ENCODE measurements around the gene RIMBP2.
"Not testable (repeated sequence)": the region's sequence is repeated elsewhere in the genome, so short reads cannot be mapped to it uniquely, and the experiment has no call there.

The RIMBP2 gene

GRCh38 chr12:130658145-130658911, 57.8 kb downstream of the RIMBP2 start:
- no peak for DNase-seq (ENCODE audit: low read depth)

- no peak for DNase-seq (ENCODE audit: low read depth)
Observed at GRCh38 chr12:130656411-130656810, 59.7 kb downstream of the RIMBP2 start.

- no peak for DNase-seq (ENCODE audit: low read depth)
Observed at GRCh38 chr12:130655881-130656280, 60.2 kb downstream of the RIMBP2 start.

- DNase-seq (ENCODE audit: low read depth): no peak
Observed at GRCh38 chr12:130655010-130655409, 61.1 kb downstream of the RIMBP2 start.

GRCh38 chr12:130651188-130651959, 64.7 kb downstream of the RIMBP2 start:
- DNase-seq (ENCODE audit: low read depth): no peak

- no peak for DNase-seq (ENCODE audit: low read depth)
Observed at GRCh38 chr12:130650131-130650530, 66.0 kb downstream of the RIMBP2 start.

- DNase-seq (ENCODE audit: low read depth): no peak
Observed at GRCh38 chr12:130649101-130650045, 66.7 kb downstream of the RIMBP2 start.

GRCh38 chr12:130647814-130648213, 68.3 kb downstream of the RIMBP2 start:
- no peak for DNase-seq (ENCODE audit: low read depth)

- no peak for DNase-seq (ENCODE audit: low read depth)
Observed at GRCh38 chr12:130646716-130647370, 69.3 kb downstream of the RIMBP2 start.

GRCh38 chr12:130646191-130646590, 69.9 kb downstream of the RIMBP2 start:
- DNase-seq (ENCODE audit: low read depth): not testable (repeated sequence)

- DNase-seq (ENCODE audit: low read depth): no peak
Observed at GRCh38 chr12:130645751-130646150, 70.3 kb downstream of the RIMBP2 start.

GRCh38 chr12:130644566-130644965, 71.5 kb downstream of the RIMBP2 start:
- no peak for DNase-seq (ENCODE audit: low read depth)

- DNase-seq (ENCODE audit: low read depth): no peak
Observed at GRCh38 chr12:130644146-130644545, 72.0 kb downstream of the RIMBP2 start.

GRCh38 chr12:130642856-130643255, 73.2 kb downstream of the RIMBP2 start:
- no peak for DNase-seq (ENCODE audit: low read depth)

- DNase-seq (ENCODE audit: low read depth): no peak
Observed at GRCh38 chr12:130641533-130642184, 74.4 kb downstream of the RIMBP2 start.

GRCh38 chr12:130640901-130641300, 75.2 kb downstream of the RIMBP2 start:
- DNase-seq (ENCODE audit: low read depth): no peak

- no peak for DNase-seq (ENCODE audit: low read depth)
Observed at GRCh38 chr12:130640496-130640895, 75.6 kb downstream of the RIMBP2 start.

- no peak for DNase-seq (ENCODE audit: low read depth)
Observed at GRCh38 chr12:130639476-130640424, 76.3 kb downstream of the RIMBP2 start.

GRCh38 chr12:130636370-130636769, 79.7 kb downstream of the RIMBP2 start:
- no peak for DNase-seq (ENCODE audit: low read depth)

- DNase-seq (ENCODE audit: low read depth): no peak
Observed at GRCh38 chr12:130634866-130635265, 81.2 kb downstream of the RIMBP2 start.
